Caco-2 (cell line): ENCODE results near the gene CDKN1C. TPM values are rescaled to one million over a fixed set of nuclear protein-coding genes. Genes with fewer than 3 reads are reported as not detected.

Experiments
- BruUV-seq: library from RNA; stranded (reverse); fragments of 400-500 nt; replicated peaks from 2 replicates; lab custom pipeline; 2021; lab: Mats Ljungman, UMichigan
- CTCF ChIA-PET: fragments of 300-600 bp; sonication (Branson Sonifier 250); formaldehyde crosslinking; loops from one replicate; lab custom pipeline; 2022; ENCODE audit warnings: antibody characterized with exemption; lab: Charles Lee
- POLR2A ChIA-PET: fragments of 300-600 bp; sonication (Branson Sonifier 250); formaldehyde crosslinking; loops from one replicate; lab custom pipeline; 2022; ENCODE audit warnings: antibody characterized with exemption; lab: Charles Lee
- DNase-seq, 2 experiments: peaks; one replicate each; pipeline versions ENCODE4 v3.0.0 to v3.0.0-alpha.2; 2020 to 2022
- H3K27me3 ChIP-seq: replicated peaks from 2 replicates; pipeline ENCODE4 v1.6.0; 2011; ENCODE audit warnings: low read length; ENCODE audit not compliant: control insufficient read depth, insufficient read depth
- H3K36me3 ChIP-seq: 2 replicates; pipeline ENCODE4 v1.5.1; 2011; ENCODE audit warnings: low read length; ENCODE audit not compliant: control insufficient read depth, insufficient read depth
- H3K4me1 ChIP-seq: fragments of 250-450 bp; sonication (Bioruptor Pico); 2 replicates; pipeline ENCODE4 v1.5.1; 2020; ENCODE audit warnings: mild to moderate bottlenecking
- H3K4me3 ChIP-seq: 2 replicates; pipeline ENCODE4 v1.5.1; 2011; ENCODE audit warnings: low read depth, mild to moderate bottlenecking, control low read depth, low read length
- H3K9me3 ChIP-seq: fragments of 250-450 bp; sonication (Bioruptor Pico); 2 replicates; pipeline ENCODE4 v1.5.1; 2020; ENCODE audit warnings: mild to moderate bottlenecking, moderate library complexity
- H3K27ac Mint-ChIP-seq: one replicate; pipeline ENCODE4 v1.8.0; 2022; ENCODE audit warnings: mixed read lengths; ENCODE audit not compliant: unreplicated experiment
- H3K27me3 Mint-ChIP-seq: one replicate; pipeline ENCODE4 v1.8.0; 2022; ENCODE audit warnings: mixed read lengths; ENCODE audit not compliant: insufficient read depth, unreplicated experiment
- H3K36me3 Mint-ChIP-seq: one replicate; pipeline ENCODE4 v1.8.0; 2022; ENCODE audit warnings: mild to moderate bottlenecking, mixed read lengths; ENCODE audit not compliant: insufficient read depth, unreplicated experiment
- H3K4me1 Mint-ChIP-seq: one replicate; pipeline ENCODE4 v1.8.0; 2022; ENCODE audit warnings: low read depth, mixed read lengths; ENCODE audit not compliant: unreplicated experiment
- H3K4me3 Mint-ChIP-seq: one replicate; pipeline ENCODE4 v1.8.0; 2022; ENCODE audit warnings: mild to moderate bottlenecking, moderate library complexity, mixed read lengths; ENCODE audit not compliant: unreplicated experiment
- H3K9me3 Mint-ChIP-seq: one replicate; pipeline ENCODE4 v1.8.0; 2022; ENCODE audit warnings: mixed read lengths; ENCODE audit not compliant: unreplicated experiment
- intact Hi-C: fragments of 100-400 bp; cut with micrococcal nuclease; formaldehyde crosslinking; loops from one replicate; pipeline ENCODE4 v1.10.0; 2022; ENCODE audit not compliant: unreplicated experiment
- total RNA-seq: library from RNA; stranded (reverse); gene quantifications from 2 replicates; pipeline ENCODE4 v1.2.3, GENCODE V29; 2022
- TF ChIP-seq, protein P1 (sequence below), 2 experiments: fragments of 200-600 bp in 1 of 2; IDR thresholded peaks; 1 replicate in 1 of 2; 2 replicates in 1 of 2; pipeline versions ENCODE4 v1.5.1 to v1.8.0; 2011 to 2022; ENCODE audit warnings: antibody characterized with exemption in 1 of 2, control low read depth in 1 of 2, inconsistent platforms in 1 of 2, low read depth in 1 of 2, low read length in 1 of 2, mild to moderate bottlenecking in 1 of 2, moderate library complexity in 1 of 2; ENCODE audit not compliant: insufficient read depth in 1 of 2, severe bottlenecking in 1 of 2, unreplicated experiment in 1 of 2

The CDKN1C gene
- total RNA-seq, 1 experiment from 2014 or later: 25.5 TPM

DNA sequence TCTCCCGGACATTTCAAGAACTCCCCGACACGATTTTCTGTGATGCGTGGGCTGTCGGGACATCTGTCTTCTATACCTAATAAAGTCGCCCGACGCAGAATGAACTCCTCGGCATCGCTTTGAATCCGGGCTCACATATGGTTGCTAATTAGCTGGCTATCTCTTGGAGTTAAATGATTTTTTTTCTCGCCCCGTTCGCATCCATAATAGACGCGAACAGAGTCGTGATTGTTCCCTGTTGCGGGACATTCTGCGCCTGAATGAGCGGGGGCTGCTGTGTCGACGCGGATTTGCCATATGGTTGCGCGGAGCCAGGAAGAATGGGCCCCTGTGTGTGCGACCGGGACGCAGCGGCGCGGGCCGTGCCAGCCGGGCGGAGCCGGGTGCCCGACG is 16.4 kb downstream of the CDKN1C start:
- no TSS peak for BruUV-seq
- H3K4me1 ChIP-seq: peaks cover 5% of the 10 kb centered on the region
- H3K9me3 Mint-ChIP-seq: no peaks in the 10 kb centered on the region
- H3K27ac Mint-ChIP-seq: no peak overlapping the region
- peaks cover 10% of the 10 kb centered on the region for H3K36me3 Mint-ChIP-seq
- TF ChIP-seq, protein P1, sequence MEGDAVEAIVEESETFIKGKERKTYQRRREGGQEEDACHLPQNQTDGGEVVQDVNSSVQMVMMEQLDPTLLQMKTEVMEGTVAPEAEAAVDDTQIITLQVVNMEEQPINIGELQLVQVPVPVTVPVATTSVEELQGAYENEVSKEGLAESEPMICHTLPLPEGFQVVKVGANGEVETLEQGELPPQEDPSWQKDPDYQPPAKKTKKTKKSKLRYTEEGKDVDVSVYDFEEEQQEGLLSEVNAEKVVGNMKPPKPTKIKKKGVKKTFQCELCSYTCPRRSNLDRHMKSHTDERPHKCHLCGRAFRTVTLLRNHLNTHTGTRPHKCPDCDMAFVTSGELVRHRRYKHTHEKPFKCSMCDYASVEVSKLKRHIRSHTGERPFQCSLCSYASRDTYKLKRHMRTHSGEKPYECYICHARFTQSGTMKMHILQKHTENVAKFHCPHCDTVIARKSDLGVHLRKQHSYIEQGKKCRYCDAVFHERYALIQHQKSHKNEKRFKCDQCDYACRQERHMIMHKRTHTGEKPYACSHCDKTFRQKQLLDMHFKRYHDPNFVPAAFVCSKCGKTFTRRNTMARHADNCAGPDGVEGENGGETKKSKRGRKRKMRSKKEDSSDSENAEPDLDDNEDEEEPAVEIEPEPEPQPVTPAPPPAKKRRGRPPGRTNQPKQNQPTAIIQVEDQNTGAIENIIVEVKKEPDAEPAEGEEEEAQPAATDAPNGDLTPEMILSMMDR (IDR thresholded peaks at IDR 0.05; ENCODE audit: insufficient read depth in 1 of 2, low read depth in 1 of 2, low read length in 1 of 2, severe bottlenecking in 1 of 2, unreplicated experiment in 1 of 2): no peak
- no peaks in the 10 kb centered on the region for H3K27me3 Mint-ChIP-seq
- intact Hi-C loops: no loop called here
- H3K36me3 ChIP-seq: no peaks in the 10 kb centered on the region
- DNase-seq: no peak
- H3K4me3 ChIP-seq: no peak overlapping the region
- H3K4me3 Mint-ChIP-seq: no peak overlapping the region
- no peaks in the 10 kb centered on the region for H3K27me3 ChIP-seq
- ChIA-PET POLR2A (no interaction called here), CTCF (interaction anchor here (0.7 kb wide), 1 partner anchor 68 kb away, joined by 3 read pairs; no protein-coding TSS in a partner anchor)
- no peaks in the 10 kb centered on the region for H3K9me3 ChIP-seq
- H3K4me1 Mint-ChIP-seq: peaks cover 10% of the 10 kb centered on the region

DNA sequence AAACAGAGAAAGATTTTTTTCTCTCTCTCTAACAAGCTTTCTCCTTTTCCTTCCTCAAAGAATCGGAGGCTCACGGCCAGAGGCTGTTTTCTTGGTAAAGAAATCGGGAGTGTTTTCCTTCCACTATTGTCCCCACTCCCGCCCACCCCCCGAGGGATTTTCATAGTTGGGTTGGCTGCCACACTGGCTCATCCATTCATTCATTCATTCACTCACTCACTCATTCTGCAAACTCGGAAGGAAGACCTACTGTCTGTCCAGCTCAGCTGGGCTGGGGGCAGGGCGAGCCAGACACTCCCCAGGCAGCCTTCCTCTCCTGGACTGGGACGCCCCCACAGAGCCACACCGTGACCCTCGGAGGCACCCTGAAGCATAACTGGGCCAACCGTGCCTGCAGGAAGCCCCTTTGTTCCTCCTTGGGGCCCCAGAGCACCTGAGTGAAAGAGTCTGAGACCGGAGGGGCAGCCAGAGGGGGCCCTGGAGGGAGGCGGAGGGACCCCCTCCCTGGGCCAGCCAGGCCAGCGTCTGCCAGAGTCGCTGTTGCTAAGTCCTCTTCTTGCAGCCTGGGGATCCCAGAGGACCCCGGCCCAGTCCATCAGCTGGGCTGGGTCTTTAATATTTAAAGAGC is 17.0 kb downstream of the CDKN1C start:
- intact Hi-C loops: no loop called here
- Histone ChIP-seq H3K9me3 (no peaks in the 10 kb centered on the region), H3K4me3 (no peak overlapping the region), H3K36me3 (no peaks in the 10 kb centered on the region), H3K27me3 (no peaks in the 10 kb centered on the region), H3K4me1 (peaks cover 5% of the 10 kb centered on the region)
- Mint-ChIP-seq H3K9me3 (no peaks in the 10 kb centered on the region), H3K27me3 (no peaks in the 10 kb centered on the region), H3K4me3 (no peak overlapping the region), H3K4me1 (peaks cover 12% of the 10 kb centered on the region), H3K36me3 (peaks cover 10% of the 10 kb centered on the region), H3K27ac (no peak overlapping the region)
- ChIA-PET CTCF (interaction anchor here (0.7 kb wide), 1 partner anchor 68 kb away, joined by 3 read pairs; no protein-coding TSS in a partner anchor), POLR2A (no interaction called here)
- TF ChIP-seq, protein P1 (IDR thresholded peaks at IDR 0.05; ENCODE audit: insufficient read depth in 1 of 2, low read depth in 1 of 2, low read length in 1 of 2, severe bottlenecking in 1 of 2, unreplicated experiment in 1 of 2): no peak
- no TSS peak for BruUV-seq
- no peak for DNase-seq

DNA sequence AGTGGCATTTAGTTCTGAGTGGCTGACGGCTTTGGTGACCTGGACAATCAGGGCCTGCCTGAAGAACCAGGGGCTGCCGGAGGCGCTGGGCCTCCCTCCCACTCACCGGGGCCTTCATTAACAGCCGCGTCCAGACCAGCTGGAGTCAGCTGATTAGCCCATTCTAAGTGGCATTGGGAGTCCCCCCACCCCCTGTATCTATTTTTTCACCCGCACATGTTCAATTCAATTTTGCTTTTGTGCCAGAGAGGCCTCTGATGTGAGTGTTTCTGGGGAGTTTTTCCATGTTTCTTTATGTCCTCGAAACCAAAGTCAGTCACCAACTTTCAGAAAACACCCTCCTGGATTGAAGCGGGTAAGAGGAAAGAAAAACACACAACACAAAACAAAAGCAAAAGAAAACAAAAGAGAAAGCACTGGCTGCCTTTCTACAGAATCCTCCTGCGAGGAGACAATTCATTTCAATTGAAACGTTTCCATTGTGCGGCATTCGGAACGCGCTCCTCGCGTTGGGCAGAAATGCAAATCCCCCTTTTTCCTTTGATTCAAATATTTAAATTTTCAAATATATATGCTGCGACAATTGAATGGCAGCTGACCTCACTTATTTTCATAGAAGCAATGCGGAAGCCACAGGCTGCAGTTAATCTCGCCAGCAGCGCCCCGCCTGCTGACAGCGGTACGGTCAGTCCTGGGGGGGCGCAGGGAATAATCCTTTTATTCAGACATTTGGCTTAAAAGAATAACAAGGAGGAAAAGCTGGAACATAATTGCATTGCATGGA is 17.7 kb downstream of the CDKN1C start:
- no peaks in the 10 kb centered on the region for H3K36me3 ChIP-seq
- no peaks in the 10 kb centered on the region for H3K27me3 ChIP-seq
- H3K27ac Mint-ChIP-seq: no peak overlapping the region
- no peak overlapping the region for H3K4me3 ChIP-seq
- H3K27me3 Mint-ChIP-seq: no peaks in the 10 kb centered on the region
- POLR2A ChIA-PET: no interaction called here
- BruUV-seq: no TSS peak
- H3K36me3 Mint-ChIP-seq: peaks cover 10% of the 10 kb centered on the region
- DNase-seq: no peak
- no peak overlapping the region for H3K4me3 Mint-ChIP-seq
- peaks cover 5% of the 10 kb centered on the region for H3K4me1 ChIP-seq
- intact Hi-C loops: no loop called here
- TF ChIP-seq, protein P1 (IDR thresholded peaks at IDR 0.05; ENCODE audit: insufficient read depth in 1 of 2, low read depth in 1 of 2, low read length in 1 of 2, severe bottlenecking in 1 of 2, unreplicated experiment in 1 of 2): no peak
- no peaks in the 10 kb centered on the region for H3K9me3 ChIP-seq
- no peaks in the 10 kb centered on the region for H3K9me3 Mint-ChIP-seq
- peaks cover 12% of the 10 kb centered on the region for H3K4me1 Mint-ChIP-seq
- CTCF ChIA-PET: no interaction called here
